A673 (cell line): ENCODE results near the gene TMEM183A. TPM values are rescaled to one million over a fixed set of nuclear protein-coding genes. Genes with fewer than 3 reads are reported as not detected.
A peak's percentile ranks its signal among the peaks of the same experiment; 100 is the strongest.

Experiments used
- BruUV-seq: library from RNA; stranded (reverse); fragments of 400-500 nt; replicated peaks from 2 replicates; lab custom pipeline; 2021; lab: Mats Ljungman, UMichigan
- CTCF ChIA-PET: fragments of 300-600 bp; sonication (Branson Sonifier 250); formaldehyde crosslinking; loops from one replicate; lab custom pipeline; 2022; ENCODE audit warnings: antibody characterized with exemption; lab: Charles Lee
- POLR2A ChIA-PET: fragments of 300-600 bp; sonication (Branson Sonifier 250); formaldehyde crosslinking; loops from one replicate; lab custom pipeline; 2022; ENCODE audit warnings: antibody characterized with exemption; ENCODE audit not compliant: low non-redundant PET; lab: Charles Lee
- DNase-seq: peaks from one replicate; pipeline ENCODE4 v3.0.0-alpha.2; 2015; ENCODE audit warnings: low spot score
- H3K27ac ChIP-seq: fragments of 200-600 bp; sonication (generic); 2 replicates; pipeline ENCODE4 v1.5.1; 2016; ENCODE audit warnings: mixed run types, low read depth, mild to moderate bottlenecking, mixed read lengths, antibody characterized with exemption, low read length; ENCODE audit not compliant: poor library complexity, severe bottlenecking
- H3K27me3 ChIP-seq: fragments of 200-600 bp; sonication (generic); replicated peaks from 2 replicates; pipeline ENCODE4 v1.6.1; 2017; ENCODE audit warnings: mixed run types, low read depth, mild to moderate bottlenecking, mixed read lengths, antibody characterized with exemption, low read length; ENCODE audit not compliant: insufficient read depth, poor library complexity
- H3K36me3 ChIP-seq: fragments of 200-600 bp; sonication (generic); 2 replicates; pipeline ENCODE4 v1.6.1; 2016; ENCODE audit warnings: mixed run types, mild to moderate bottlenecking, mixed read lengths, antibody characterized with exemption, low read length; ENCODE audit not compliant: insufficient read depth, poor library complexity, severe bottlenecking
- H3K4me1 ChIP-seq: fragments of 200-600 bp; sonication (generic); 2 replicates; pipeline ENCODE4 v1.6.1; 2017; ENCODE audit warnings: mixed run types, mild to moderate bottlenecking, mixed read lengths, antibody characterized with exemption, low read length; ENCODE audit not compliant: insufficient read depth, poor library complexity, severe bottlenecking
- H3K4me3 ChIP-seq: fragments of 200-600 bp; sonication (generic); 2 replicates; pipeline ENCODE4 v1.5.1; 2016; ENCODE audit warnings: low read depth, mixed run types, mild to moderate bottlenecking, mixed read lengths, low read length; ENCODE audit not compliant: poor library complexity, severe bottlenecking
- H3K9me3 ChIP-seq: fragments of 200-600 bp; sonication (generic); 2 replicates; pipeline ENCODE4 v1.6.1; 2016; ENCODE audit warnings: mixed run types, low read depth, mild to moderate bottlenecking, mixed read lengths, antibody characterized with exemption, low read length; ENCODE audit not compliant: poor library complexity, severe bottlenecking
- CTCF ChIP-seq: fragments of 300-800, 200-600 bp; sonication (generic); conservative IDR thresholded peaks from 2 replicates; pipeline ENCODE4 v1.5.1; 2017; ENCODE audit warnings: low read depth, mild to moderate bottlenecking, antibody characterized with exemption, low read length, moderate library complexity, mixed read lengths
- EZH2 ChIP-seq: fragments of 200-600 bp; sonication (generic); IDR thresholded peaks from 2 replicates; pipeline ENCODE4 v1.6.1; 2017; ENCODE audit warnings: borderline replicate concordance, low read depth, mild to moderate bottlenecking, mixed read lengths, antibody characterized with exemption, low read length; ENCODE audit not compliant: poor library complexity, severe bottlenecking
- intact Hi-C: fragments of 100-400 bp; cut with micrococcal nuclease; formaldehyde crosslinking; loops from one replicate; pipeline ENCODE4 v1.10.0; 2022; ENCODE audit not compliant: unreplicated experiment
- total RNA-seq: library from RNA; stranded (reverse); gene quantifications from 2 replicates; pipeline ENCODE4 v1.2.3, GENCODE V29; 2021

The TMEM183A gene
- total RNA-seq, 1 experiment from 2014 or later: 65.1 TPM

- TF ChIP-seq CTCF (no peak), EZH2 (no peak)
- DNase-seq: no peak
- Histone ChIP-seq H3K27ac (no peak overlapping the region), H3K36me3 (peaks cover 14% of the 10 kb centered on the region), H3K27me3 (no peaks in the 10 kb centered on the region), H3K4me1 (peaks cover 5% of the 10 kb centered on the region), H3K4me3 (peak overlapping the region; percentile 55), H3K9me3 (no peaks in the 10 kb centered on the region)
- CTCF ChIA-PET: interaction anchor here (1.0 kb wide), 2 partner anchors 14 to 240 kb away, joined by 9 read pairs; no protein-coding TSS in a partner anchor
- BruUV-seq: no TSS peak
- intact Hi-C loops: no loop called here
- POLR2A ChIA-PET: no interaction called here
Measured at GRCh38 chr1:203026666-203027663, 19.8 kb downstream of the TMEM183A start.

GRCh38 chr1:203028067-203028783 lies 21.1 kb downstream of the TMEM183A start:
- H3K4me1 ChIP-seq: peaks cover 5% of the 10 kb centered on the region
- H3K9me3 ChIP-seq: no peaks in the 10 kb centered on the region
- DNase-seq: no peak
- intact Hi-C loops: no loop called here
- no peak overlapping the region for H3K27ac ChIP-seq
- TF ChIP-seq CTCF (no peak), EZH2 (no peak)
- CTCF ChIA-PET: interaction anchor here (0.9 to 3.3 kb wide), 3 partner anchors 11 to 241 kb away, joined by 3 to 13 read pairs (median 3); no protein-coding TSS in a partner anchor
- H3K27me3 ChIP-seq: no peaks in the 10 kb centered on the region
- POLR2A ChIA-PET: no interaction called here
- no TSS peak for BruUV-seq
- H3K36me3 ChIP-seq: peaks cover 11% of the 10 kb centered on the region
- H3K4me3 ChIP-seq: no peak overlapping the region

- no peaks in the 10 kb centered on the region for H3K9me3 ChIP-seq
- intact Hi-C loops: no loop called here
- peaks cover 5% of the 10 kb centered on the region for H3K4me1 ChIP-seq
- no peak overlapping the region for H3K27ac ChIP-seq
- ChIA-PET POLR2A (no interaction called here), CTCF (interaction anchor here (0.9 to 3.3 kb wide), 3 partner anchors 11 to 240 kb away, joined by 3 to 13 read pairs (median 3); no protein-coding TSS in a partner anchor)
- no peak for DNase-seq
- H3K27me3 ChIP-seq: no peaks in the 10 kb centered on the region
- TF ChIP-seq CTCF: no peak
- TF ChIP-seq EZH2: no peak
- H3K4me3 ChIP-seq: no peak overlapping the region
- no TSS peak for BruUV-seq
- peaks cover 5% of the 10 kb centered on the region for H3K36me3 ChIP-seq
Measured at GRCh38 chr1:203028784-203029553, 21.8 kb downstream of the TMEM183A start.
